Breast epithelium (tissue), 4 donors: ENCODE results near the gene TSR2. TPM values are rescaled to one million over a fixed set of nuclear protein-coding genes. Genes with fewer than 3 reads are reported as not detected.

Experiments
- DNase-seq, 2 donors: peaks; one replicate each; pipeline ENCODE4 v3.0.0-alpha.2; 2019; ENCODE audit warnings: low spot score in 2 of 2
- H3K27ac ChIP-seq, 2 donors: fragments of 200-600 bp; sonication (generic) in 1 of 2; one replicate each; pipeline ENCODE4 v1.5.1; 2016 to 2019; ENCODE audit warnings: mild to moderate bottlenecking in 1 of 2
- H3K27me3 ChIP-seq, 2 donors: fragments of 200-600 bp; sonication (generic) in 1 of 2; one replicate each; pipeline versions ENCODE4 v1.5.1 to v1.6.0; 2017 to 2019; ENCODE audit warnings: control low read depth in 1 of 2, mild to moderate bottlenecking in 1 of 2
- H3K36me3 ChIP-seq: fragments of 200-600 bp; one replicate; pipeline ENCODE4 v1.5.1; 2019
- H3K4me1 ChIP-seq, 2 donors: fragments of 200-600 bp; sonication (generic); one replicate each; pipeline ENCODE4 v1.5.1; 2016 to 2019; ENCODE audit warnings: control low read depth in 1 of 2
- H3K4me3 ChIP-seq, 3 donors: fragments of 200-600 bp; sonication (generic); 1 replicate in 2 of 3; 2 replicates in 1 of 3; pipeline ENCODE4 v1.5.1; 2016 to 2019; ENCODE audit warnings: mild to moderate bottlenecking in 3 of 3, moderate library complexity in 2 of 3
- H3K9me3 ChIP-seq, 2 donors: fragments of 200-600 bp; sonication (generic) in 1 of 2; one replicate each; pipeline ENCODE4 v1.5.1; 2016 to 2019; ENCODE audit warnings: control low read depth in 1 of 2
- POLR2A ChIP-seq: fragments of 450-650 bp; IDR thresholded peaks from one replicate; pipeline ENCODE4 v1.6.1; 2016; ENCODE audit warnings: antibody characterized with exemption, mild to moderate bottlenecking, moderate library complexity
- POLR2AphosphoS5 ChIP-seq, 3 donors: sonication (generic); formaldehyde crosslinking; IDR thresholded peaks; one replicate each; pipeline ENCODE4 v1.6.1; 2017; ENCODE audit warnings: antibody characterized with exemption in 3 of 3
- intact Hi-C: fragments of 100-400 bp; cut with DNase I; formaldehyde crosslinking; loops from one replicate; pipeline ENCODE4 v1.15.1; 2023; ENCODE audit warnings: low total_unique reads
- total RNA-seq, 3 donors: library from RNA; depleted of rRNA; stranded (reverse); fragments of >200 nt; gene quantifications; one replicate each; pipeline ENCODE4 v1.1.0, GENCODE V29; 2016
- TF ChIP-seq, protein P1 (sequence below), 3 donors: fragments of 450-650 bp; IDR thresholded peaks; one replicate each; pipeline ENCODE4 v1.5.1; 2016 to 2017; ENCODE audit warnings: antibody characterized with exemption in 3 of 3, mild to moderate bottlenecking in 3 of 3, moderate library complexity in 3 of 3

Gene TSR2, protein sequence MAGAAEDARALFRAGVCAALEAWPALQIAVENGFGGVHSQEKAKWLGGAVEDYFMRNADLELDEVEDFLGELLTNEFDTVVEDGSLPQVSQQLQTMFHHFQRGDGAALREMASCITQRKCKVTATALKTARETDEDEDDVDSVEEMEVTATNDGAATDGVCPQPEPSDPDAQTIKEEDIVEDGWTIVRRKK
- total RNA-seq: 10 to 100 TPM; 20.1 to 23.3 (median 21.9) TPM

DNA sequence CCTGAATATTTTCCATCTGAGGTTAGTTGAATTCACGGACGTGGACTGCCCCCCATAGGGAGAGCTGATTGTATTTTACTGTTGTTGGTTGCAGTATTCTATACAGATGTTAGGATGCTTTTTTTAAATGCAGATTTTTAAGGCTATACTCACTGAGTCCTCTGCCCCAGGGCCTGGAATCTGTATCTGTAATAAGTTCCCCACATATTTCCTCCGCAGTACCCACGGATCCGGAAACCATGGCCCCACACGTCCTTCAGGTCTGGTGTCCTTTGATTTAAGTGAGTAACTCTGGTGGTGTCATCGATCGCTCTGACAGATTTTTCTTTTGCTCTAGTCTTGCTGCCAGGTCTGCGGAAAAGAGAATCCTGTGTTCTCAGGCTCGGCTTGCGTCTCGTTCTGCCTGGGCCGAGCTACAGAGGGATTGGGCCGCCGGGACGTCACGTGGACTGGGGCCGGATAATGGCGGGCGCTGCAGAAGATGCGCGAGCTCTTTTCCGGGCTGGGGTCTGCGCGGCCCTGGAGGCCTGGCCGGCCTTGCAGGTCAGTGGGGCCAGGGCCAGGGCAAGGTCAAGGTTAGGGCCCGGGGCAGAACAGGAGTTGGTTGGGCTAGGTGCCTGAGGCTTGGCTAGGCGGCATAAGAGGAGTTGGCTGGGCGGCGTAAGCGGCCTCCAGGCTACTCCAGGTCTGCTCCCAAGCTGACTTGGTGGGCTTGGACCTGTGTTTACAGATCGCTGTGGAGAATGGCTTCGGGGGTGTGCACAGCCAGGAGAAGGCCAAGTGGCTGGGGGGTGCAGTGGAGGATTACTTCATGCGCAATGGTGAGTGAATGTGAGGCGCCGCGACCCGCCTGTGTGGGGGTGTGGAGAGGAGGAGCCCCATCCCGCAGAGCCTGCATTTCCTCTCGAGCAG is at the start of gene TSR2:
Gene TSR2 (plus strand): TSS at position 445 of the 912 bp plus-strand sequence. CDS start 18 bp downstream, at position 463.
- Histone ChIP-seq H3K27me3 (peaks cover 0 to 11% of the 10 kb centered on the region in 2 donors), H3K9me3 (no peaks in the 10 kb centered on the region), H3K36me3 (no peaks in the 10 kb centered on the region), H3K27ac (peak within 1 kb of the TSS; percentile 27 to 40), H3K4me3 (peak within 1 kb of the TSS; percentile 58 to 73 (median 72)), H3K4me1 (no peaks in the 10 kb centered on the region)
- peak; percentile 70 to 77 for DNase-seq
- intact Hi-C loops: no loop called here
- TF ChIP-seq, protein P1, sequence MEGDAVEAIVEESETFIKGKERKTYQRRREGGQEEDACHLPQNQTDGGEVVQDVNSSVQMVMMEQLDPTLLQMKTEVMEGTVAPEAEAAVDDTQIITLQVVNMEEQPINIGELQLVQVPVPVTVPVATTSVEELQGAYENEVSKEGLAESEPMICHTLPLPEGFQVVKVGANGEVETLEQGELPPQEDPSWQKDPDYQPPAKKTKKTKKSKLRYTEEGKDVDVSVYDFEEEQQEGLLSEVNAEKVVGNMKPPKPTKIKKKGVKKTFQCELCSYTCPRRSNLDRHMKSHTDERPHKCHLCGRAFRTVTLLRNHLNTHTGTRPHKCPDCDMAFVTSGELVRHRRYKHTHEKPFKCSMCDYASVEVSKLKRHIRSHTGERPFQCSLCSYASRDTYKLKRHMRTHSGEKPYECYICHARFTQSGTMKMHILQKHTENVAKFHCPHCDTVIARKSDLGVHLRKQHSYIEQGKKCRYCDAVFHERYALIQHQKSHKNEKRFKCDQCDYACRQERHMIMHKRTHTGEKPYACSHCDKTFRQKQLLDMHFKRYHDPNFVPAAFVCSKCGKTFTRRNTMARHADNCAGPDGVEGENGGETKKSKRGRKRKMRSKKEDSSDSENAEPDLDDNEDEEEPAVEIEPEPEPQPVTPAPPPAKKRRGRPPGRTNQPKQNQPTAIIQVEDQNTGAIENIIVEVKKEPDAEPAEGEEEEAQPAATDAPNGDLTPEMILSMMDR (IDR thresholded peaks at IDR 0.05): no peak
- TF ChIP-seq POLR2A (peak; percentile 23), POLR2AphosphoS5 (IDR thresholded peaks at IDR 0.05) (peak; percentile 62 to 85 (median 64))

- Histone ChIP-seq H3K4me3 (no peak overlapping the region), H3K4me1 (no peaks in the 10 kb centered on the region), H3K27ac (peak overlapping the region in 1 of 2 donors; percentile 38), H3K9me3 (no peaks in the 10 kb centered on the region), H3K27me3 (peaks cover 0 to 4% of the 10 kb centered on the region in 2 donors), H3K36me3 (no peaks in the 10 kb centered on the region)
- peak in 1 of 2 donors; percentile 43 for DNase-seq
- TF ChIP-seq, protein P1 (IDR thresholded peaks at IDR 0.05): no peak
- no peak for TF ChIP-seq POLR2AphosphoS5 (IDR thresholded peaks at IDR 0.05)
- TF ChIP-seq POLR2A: no peak
- intact Hi-C loops: no loop called here
Observed at GRCh38 chrX:54397113-54397512, 43.1 kb upstream of the TSR2 start.

GRCh38 chrX:54407266-54407665 is 32.9 kb upstream of the TSR2 start:
- Histone ChIP-seq H3K4me1 (no peaks in the 10 kb centered on the region), H3K27me3 (peaks cover 0 to 22% of the 10 kb centered on the region in 2 donors), H3K4me3 (no peak overlapping the region), H3K36me3 (no peaks in the 10 kb centered on the region), H3K27ac (no peak overlapping the region), H3K9me3 (no peaks in the 10 kb centered on the region)
- TF ChIP-seq, protein P1 (IDR thresholded peaks at IDR 0.05): no peak
- TF ChIP-seq POLR2A: no peak
- no peak for TF ChIP-seq POLR2AphosphoS5 (IDR thresholded peaks at IDR 0.05)
- intact Hi-C loops: no loop called here
- DNase-seq: no peak

DNA sequence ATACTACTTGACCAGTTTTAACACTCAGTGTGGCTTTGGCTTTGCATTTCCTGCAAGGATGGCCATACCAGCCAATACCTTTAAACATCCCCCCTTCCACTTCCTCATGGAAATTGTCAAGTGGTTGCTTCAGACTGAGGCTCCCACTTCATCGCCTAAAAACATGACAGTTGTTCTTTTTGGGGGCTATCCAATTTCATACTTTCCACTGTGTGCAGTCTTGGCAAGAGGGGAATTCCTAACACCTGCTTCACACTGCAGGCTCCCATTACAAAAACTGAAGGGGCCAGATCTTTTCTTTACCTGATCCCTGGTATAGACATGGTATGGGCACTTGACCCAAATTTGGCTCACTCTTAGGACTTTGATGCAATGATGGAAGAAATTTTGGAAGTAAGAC is 28.5 kb upstream of the TSR2 start:
- H3K27ac ChIP-seq: no peak overlapping the region
- no peaks in the 10 kb centered on the region for H3K4me1 ChIP-seq
- TF ChIP-seq, protein P1 (IDR thresholded peaks at IDR 0.05): no peak
- no peak for TF ChIP-seq POLR2A
- TF ChIP-seq POLR2AphosphoS5 (IDR thresholded peaks at IDR 0.05): no peak
- intact Hi-C loops: no loop called here
- H3K36me3 ChIP-seq: no peaks in the 10 kb centered on the region
- H3K27me3 ChIP-seq: peaks cover 0 to 31% of the 10 kb centered on the region in 2 donors
- H3K4me3 ChIP-seq: no peak overlapping the region
- no peaks in the 10 kb centered on the region for H3K9me3 ChIP-seq
- no peak for DNase-seq

DNA sequence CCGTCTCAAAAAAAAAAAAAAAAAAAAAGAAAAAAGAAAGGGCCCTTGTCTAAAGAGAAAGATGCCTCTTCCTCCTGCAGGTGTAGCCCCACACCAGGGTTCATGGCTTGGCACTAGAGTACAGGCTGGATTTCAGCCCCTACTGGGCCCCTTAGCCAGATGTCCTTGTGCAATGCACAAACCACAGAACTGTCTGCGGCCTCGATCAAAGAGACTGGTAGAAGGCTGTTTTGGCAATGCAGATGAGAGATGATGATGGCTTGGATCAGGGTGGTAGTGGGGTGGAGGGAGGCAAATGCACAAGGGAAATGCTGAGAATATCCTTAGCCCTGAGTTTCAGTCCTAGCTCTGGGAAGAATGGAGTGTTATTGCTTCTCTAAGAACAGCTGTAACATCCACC is 26.5 kb upstream of the TSR2 start:
- no peaks in the 10 kb centered on the region for H3K4me1 ChIP-seq
- no peaks in the 10 kb centered on the region for H3K9me3 ChIP-seq
- intact Hi-C loops: no loop called here
- no peak for DNase-seq
- peaks cover 0 to 28% of the 10 kb centered on the region in 2 donors for H3K27me3 ChIP-seq
- no peak overlapping the region for H3K27ac ChIP-seq
- TF ChIP-seq, protein P1 (IDR thresholded peaks at IDR 0.05): no peak
- TF ChIP-seq POLR2AphosphoS5 (IDR thresholded peaks at IDR 0.05): no peak
- TF ChIP-seq POLR2A: no peak
- no peak overlapping the region for H3K4me3 ChIP-seq
- H3K36me3 ChIP-seq: no peaks in the 10 kb centered on the region
